Fibroblast of the aortic adventitia (primary cell): ENCODE measurements around the gene PRKCD. TPM values are rescaled to one million over a fixed set of nuclear protein-coding genes. Genes with fewer than 3 reads are reported as not detected.

ENCODE experiments used
- DNase-seq: peaks from one replicate; pipeline ENCODE4 v3.0.0-alpha.2; 2010; ENCODE audit warnings: low read depth
- H3K4me3 ChIP-seq: 2 replicates; pipeline ENCODE4 v1.5.1; 2011; ENCODE audit warnings: low read depth, mild to moderate bottlenecking, control low read depth, low read length, moderate library complexity
- CTCF ChIP-seq: IDR thresholded peaks from 2 replicates; pipeline ENCODE4 v1.5.1; 2011; ENCODE audit warnings: mild to moderate bottlenecking, low read length, control low read depth, inconsistent platforms; ENCODE audit not compliant: insufficient read depth
- total RNA-seq: library from RNA; depleted of rRNA; stranded (reverse); fragments of >200 nt; gene quantifications from 2 replicates; pipeline ENCODE4 v1.2.3, GENCODE V29; 2012; ENCODE audit warnings: low replicate concordance

The PRKCD gene
- total RNA-seq, 1 donor, result 2.9 TPM

GRCh38 chr3:53195602-53196574 lies 34.9 kb downstream of the PRKCD start:
- H3K4me3 ChIP-seq, result no peak overlapping the region
- TF ChIP-seq CTCF, result peak; percentile 98
- DNase-seq, result peak; percentile 39

- DNase-seq, result peak; percentile 49
- no peak overlapping the region for H3K4me3 ChIP-seq
- TF ChIP-seq CTCF, result no peak
Measured at GRCh38 chr3:53196575-53197407, 35.8 kb downstream of the PRKCD start.

GRCh38 chr3:53198256-53198977 lies 37.4 kb downstream of the PRKCD start:
- no peak for DNase-seq
- TF ChIP-seq CTCF, result no peak
- H3K4me3 ChIP-seq, result no peak overlapping the region

- no peak for TF ChIP-seq CTCF
- H3K4me3 ChIP-seq, result no peak overlapping the region
- no peak for DNase-seq
Measured at GRCh38 chr3:53198996-53199395, 38.0 kb downstream of the PRKCD start.

GRCh38 chr3:53199834-53200233 lies 38.8 kb downstream of the PRKCD start:
- no peak for DNase-seq
- H3K4me3 ChIP-seq, result no peak overlapping the region
- no peak for TF ChIP-seq CTCF
